IMR-90 (cell line): Measurements from ENCODE around the gene PRSS53. TPM values are rescaled to one million over a fixed set of nuclear protein-coding genes. Genes with fewer than 3 reads are reported as not detected.

Experiments used
- ATAC-seq: fragments of 200-7000 bp; cut with Tn5 transposase; 2 replicates; pipeline ENCODE4 v1.9.1; 2020; ENCODE audit warnings: low read depth, mild to moderate bottlenecking, moderate library complexity
- BruUV-seq: library from RNA; stranded (reverse); fragments of 400-500 nt; replicated peaks from 2 replicates; lab custom pipeline; 2021; lab: Mats Ljungman, UMichigan
- CTCF ChIA-PET: fragments of 300-600 bp; formaldehyde crosslinking; extraction: SDS; loops from one replicate; lab custom pipeline; 2021; ENCODE audit warnings: antibody characterized with exemption; lab: Yijun Ruan, JAX
- POLR2A ChIA-PET: fragments of 300-600 bp; sonication (Branson Sonifier 250); formaldehyde crosslinking; loops from one replicate; lab custom pipeline; 2022; ENCODE audit warnings: antibody characterized with exemption; ENCODE audit not compliant: unreplicated experiment; lab: Charles Lee
- DNase-seq: peaks from one replicate; pipeline ENCODE4 v3.0.0; 2013
- H2AFZ ChIP-seq: replicated peaks from 2 replicates; pipeline ENCODE3; 2013; ENCODE audit warnings: low read length, mild to moderate bottlenecking; ENCODE audit not compliant: poor library complexity
- H2AK5ac ChIP-seq: 2 replicates; pipeline ENCODE4 v1.6.1; 2013; ENCODE audit warnings: low read depth, low read length, inconsistent platforms
- H2AK9ac ChIP-seq: replicated peaks from 2 replicates; pipeline ENCODE3; 2013; ENCODE audit warnings: mild to moderate bottlenecking, low read depth, low read length, moderate library complexity; ENCODE audit not compliant: poor library complexity
- H2BK120ac ChIP-seq: 2 replicates; pipeline ENCODE4 v1.6.1; 2013; ENCODE audit warnings: low read depth, low read length, inconsistent platforms
- H2BK15ac ChIP-seq: 3 replicates; pipeline ENCODE4 v1.6.1; 2013; ENCODE audit warnings: low read depth, low read length, inconsistent platforms
- H2BK20ac ChIP-seq: 2 replicates; pipeline ENCODE4 v1.6.1; 2013; ENCODE audit warnings: low read depth, mild to moderate bottlenecking, inconsistent platforms, low read length, moderate library complexity
- H2BK5ac ChIP-seq: 2 replicates; pipeline ENCODE4 v1.6.1; 2013; ENCODE audit warnings: mild to moderate bottlenecking, low read depth, low read length, inconsistent platforms; ENCODE audit not compliant: poor library complexity, severe bottlenecking
- H3K14ac ChIP-seq: replicated peaks from 2 replicates; pipeline ENCODE4 v1.6.1; 2013; ENCODE audit warnings: low read depth, low read length, inconsistent platforms
- H3K18ac ChIP-seq: 2 replicates; pipeline ENCODE4 v1.6.1; 2013; ENCODE audit warnings: low read depth, low read length, control low read depth
- H3K23ac ChIP-seq: 2 replicates; pipeline ENCODE4 v1.6.1; 2013; ENCODE audit warnings: low read depth, low read length, inconsistent platforms
- H3K27ac ChIP-seq: 2 replicates; pipeline ENCODE4 v1.5.1; 2013; ENCODE audit warnings: mild to moderate bottlenecking, control low read depth, low read length; ENCODE audit not compliant: insufficient read depth
- H3K27me3 ChIP-seq: 2 replicates; pipeline ENCODE4 v1.6.1; 2013; ENCODE audit warnings: low read length; ENCODE audit not compliant: control insufficient read depth, insufficient read depth
- H3K36me3 ChIP-seq: 2 replicates; pipeline ENCODE4 v1.6.1; 2013; ENCODE audit warnings: low read length, mixed read lengths; ENCODE audit not compliant: control insufficient read depth, insufficient read depth
- H3K4ac ChIP-seq: 2 replicates; pipeline ENCODE4 v1.6.1; 2013; ENCODE audit warnings: low read depth, low read length, inconsistent platforms
- H3K4me1 ChIP-seq: 2 replicates; pipeline ENCODE4 v1.6.1; 2013; ENCODE audit warnings: low read length, mixed read lengths; ENCODE audit not compliant: control insufficient read depth, insufficient read depth
- H3K4me2 ChIP-seq: 2 replicates; pipeline ENCODE4 v1.6.1; 2013; ENCODE audit warnings: low read depth, mild to moderate bottlenecking, control low read depth, low read length, moderate library complexity
- H3K4me3 ChIP-seq: 2 replicates; pipeline ENCODE4 v1.5.1; 2013; ENCODE audit warnings: low read depth, mild to moderate bottlenecking, control low read depth, low read length, moderate library complexity; ENCODE audit not compliant: insufficient read depth
- H3K56ac ChIP-seq: 2 replicates; pipeline ENCODE4 v1.6.1; 2013; ENCODE audit warnings: low read length, inconsistent platforms; ENCODE audit not compliant: insufficient read depth; ENCODE audit errors: extremely low read depth
- H3K79me1 ChIP-seq, 2 experiments: 2 replicates each; pipeline ENCODE4 v1.6.1; 2013; ENCODE audit warnings: low read length in 2 of 2, inconsistent platforms in 1 of 2, low read depth in 1 of 2
- H3K9ac ChIP-seq: 2 replicates; pipeline ENCODE4 v1.6.1; 2013; ENCODE audit warnings: low read depth, low read length, control low read depth
- H3K9me1 ChIP-seq: 2 replicates; pipeline ENCODE4 v1.6.1; 2013; ENCODE audit warnings: low read length, inconsistent platforms; ENCODE audit not compliant: insufficient read depth
- H3K9me3 ChIP-seq: 2 replicates; pipeline ENCODE4 v1.6.1; 2013; ENCODE audit warnings: low read length; ENCODE audit not compliant: control insufficient read depth, insufficient read depth
- H4K20me1 ChIP-seq: 2 replicates; pipeline ENCODE4 v1.6.1; 2013; ENCODE audit warnings: low read length, inconsistent platforms; ENCODE audit not compliant: insufficient read depth
- H4K5ac ChIP-seq: 2 replicates; pipeline ENCODE4 v1.6.1; 2013; ENCODE audit warnings: mild to moderate bottlenecking, low read depth, low read length, control low read depth
- H4K8ac ChIP-seq, 2 experiments: 2 replicates each; pipeline ENCODE4 v1.6.1; 2013; ENCODE audit warnings: low read depth in 2 of 2, low read length in 2 of 2, control low read depth in 1 of 2, inconsistent platforms in 1 of 2
- H4K91ac ChIP-seq: 2 replicates; pipeline ENCODE4 v1.6.1; 2013; ENCODE audit warnings: low read depth, low read length, inconsistent platforms; ENCODE audit not compliant: insufficient read depth
- CTCF ChIP-seq: conservative IDR thresholded peaks from 2 replicates; pipeline ENCODE4 v1.5.1; 2012; ENCODE audit warnings: mild to moderate bottlenecking, low read depth, low read length, improper control_type of control experiment
- FOS ChIP-seq: fragments of 150-350 bp; IDR thresholded peaks from 2 replicates; pipeline ENCODE4 v1.6.1; 2016; ENCODE audit warnings: low read depth, low read length
- MAFK ChIP-seq: IDR thresholded peaks from 2 replicates; pipeline ENCODE4 v1.6.1; 2012; ENCODE audit warnings: low read depth, low read length, improper control_type of control experiment
- POLR2A ChIP-seq: IDR thresholded peaks from 2 replicates; pipeline ENCODE4 v1.6.1; 2012; ENCODE audit warnings: mild to moderate bottlenecking, low read depth, low read length
- RAD21 ChIP-seq: IDR thresholded peaks from 2 replicates; pipeline ENCODE4 v1.6.1; 2012; ENCODE audit warnings: low read length, improper control_type of control experiment
- WGBS, 2 experiments: methylation state at CpG; one replicate each; pipeline versions ENCODE4 v1.1.5 to v1.1.7; 2013; ENCODE audit warnings: missing lambda C conversion rate in 2 of 2; ENCODE audit not compliant: insufficient read length in 1 of 2; ENCODE audit errors: extremely low coverage in 2 of 2; 5-methylcytosine and 5-hydroxymethylcytosine counted together
- dilution Hi-C: fragments of 300-500 bp; cut with HindIII; formaldehyde crosslinking; loops from one replicate; pipeline ENCODE4 v1.14.3; 2018; ENCODE audit warnings: low sequenced_read_pairs; ENCODE audit not compliant: unreplicated experiment
- in situ Hi-C: fragments of 300-500 bp; cut with MboI; formaldehyde crosslinking; loops from 3 replicates; pipeline ENCODE4 v1.14.3; 2019; ENCODE audit warnings: low sequenced_read_pairs, inconsistent platforms, mixed read lengths
- intact Hi-C: fragments of 100-400 bp; cut with micrococcal nuclease; formaldehyde crosslinking; loops from 2 replicates; pipeline ENCODE4 v1.10.0; 2022
- polyA plus RNA-seq, 3 experiments: library from polyadenylated mRNA; depleted of rRNA; stranded (reverse); fragments of >200 nt; gene quantifications; 2 replicates each; pipeline ENCODE4 v1.2.3, GENCODE V29; 2012; ENCODE audit warnings: low replicate concordance in 1 of 3
- total RNA-seq: library from RNA; depleted of rRNA; stranded (reverse); fragments of >200 nt; gene quantifications from 2 replicates; pipeline ENCODE4 v1.2.3, GENCODE V29; 2012

The PRSS53 gene
- total and polyA plus RNA-seq, 2 of the 4 experiments (the other 2 are of a cell fraction) = 0.72 to 5.9 TPM

- dilution Hi-C loops (no loop called here), intact Hi-C loops (loop anchor here (5.0 kb wide), 1 partner anchor 61 kb away; the partner anchor contains the start of gene STX4), in situ Hi-C loops (no loop called here)
- Histone ChIP-seq H4K5ac (peak overlapping the region; percentile 48), H2BK5ac (peak overlapping the region; percentile 56), H3K27ac (peak overlapping the region; percentile 13; the same call in 1 of the 2 replicates), H3K27me3 (no peaks in the 10 kb centered on the region), H3K14ac (peak overlapping the region; percentile 96), H3K4me3 (peak overlapping the region; percentile 91), H3K4ac (peak overlapping the region; percentile 83), H3K79me1 (peaks cover 34 to 64% of the 10 kb centered on the region in 2 experiments; a peak in 3 of 4 replicates), H2BK120ac (no peak overlapping the region), H3K9ac (peak overlapping the region; percentile 96), H4K20me1 (peaks cover 17% of the 10 kb centered on the region), H3K9me1 (peaks cover 15% of the 10 kb centered on the region), H2AFZ (peak overlapping the region; percentile 73), H2AK5ac (peak overlapping the region; percentile 88), H3K36me3 (peaks cover 21% of the 10 kb centered on the region), H3K4me2 (peak overlapping the region; percentile 98), H3K18ac (no peak overlapping the region), H2BK20ac (no peak overlapping the region), H4K8ac (peak overlapping the region in 1 of 2 experiments; percentile 3; a peak in 1 of 4 replicates), H3K23ac (peak overlapping the region; percentile 90), H2BK15ac (no peak overlapping the region), H2AK9ac (peak overlapping the region; percentile 99), H3K9me3 (no peaks in the 10 kb centered on the region), H3K4me1 (peaks cover 3% of the 10 kb centered on the region), H3K56ac (no peak overlapping the region; the same call in 1 of the 2 replicates), H4K91ac (no peak overlapping the region)
- no TSS peak for BruUV-seq
- 20% methylated on average over 1 of the region's 17 CpGs; no CpG with 5 or more reads in 1 of the 2 experiments for WGBS, 2 experiments
- CTCF ChIA-PET = no interaction called here
- POLR2A ChIA-PET = no interaction called here
- TF ChIP-seq CTCF (no peak), FOS (no peak), POLR2A (no peak), RAD21 (no peak), MAFK (no peak)
- ATAC-seq (no peak), DNase-seq (peak; percentile 38)
Measured at GRCh38 chr16:31093132-31093703, 4.5 kb upstream of the PRSS53 start.
